ENCODE data around the gene PITX1. TPM values are rescaled to one million over a fixed set of nuclear protein-coding genes. Genes with fewer than 3 reads are reported as not detected.

The PITX1 gene
- total RNA-seq, 2 experiments from 2014 or later: 56.3 to 76.4 TPM

GRCh38 chr5:135031813-135032694, 2.0 kb downstream of the PITX1 start:
- Histone ChIP-seq H3K9me3 (ENCODE audit: low read length) (no peaks in the 10 kb centered on the region), H3K4me1 (ENCODE audit: insufficient read depth, low read length, poor library complexity, severe bottlenecking) (peaks cover 42% of the 10 kb centered on the region), H3K36me3 (ENCODE audit: insufficient read depth, low read length) (peaks cover 54% of the 10 kb centered on the region), H2AFZ (ENCODE audit: low read length) (no peak overlapping the region), H4K20me1 (ENCODE audit: insufficient read depth, low read length) (peaks cover 16% of the 10 kb centered on the region; the same call in 1 of the 2 replicates), H3K27ac (ENCODE audit: low read depth, low read length, poor library complexity, severe bottlenecking) (peak overlapping the region; percentile 66), H3K9me2 (ENCODE audit: insufficient read depth, low read length) (no peaks in the 10 kb centered on the region), H3K79me2 (ENCODE audit: insufficient read depth, low read depth, low read length) (peaks cover 56% of the 10 kb centered on the region), H3K4me2 (ENCODE audit: low read length) (peak overlapping the region; percentile 98), H3K4me3 (ENCODE audit: low read depth, low read length, poor library complexity, severe bottlenecking) (peak overlapping the region; percentile 84)
- intact Hi-C loops (cut with micrococcal nuclease; ENCODE audit: unreplicated experiment): loop anchor here (2.0 to 10.0 kb wide), 5 partner anchors 125 to 2000 kb away; partner anchors contain the start of genes JADE2 and PCBD2
- ChIA-PET CTCF (ENCODE audit: unreplicated experiment) (interaction anchor here (1.7 kb wide), 1 partner anchor 159 kb away, joined by 8 read pairs; no protein-coding TSS in a partner anchor), POLR2A (interaction anchor here (0.7 to 3.1 kb wide), 11 partner anchors 9 to 185 kb away, joined by 3 to 19 read pairs (median 3); no protein-coding TSS in a partner anchor)
- TF ChIP-seq CTCF (conservative IDR thresholded peaks at IDR 0.05; ENCODE audit: low read length) (no peak), EZH2phosphoT487 (IDR thresholded peaks at IDR 0.05; ENCODE audit: borderline replicate concordance, low read depth, low read length) (no peak)
- no peak for DNase-seq (ENCODE audit: low spot score)
- no TSS peak for BruUV-seq (replicated peaks)

GRCh38 chr5:135030956-135031812, 2.8 kb downstream of the PITX1 start:
- Histone ChIP-seq H3K79me2 (ENCODE audit: insufficient read depth, low read depth, low read length) (peaks cover 56% of the 10 kb centered on the region), H4K20me1 (ENCODE audit: insufficient read depth, low read length) (peaks cover 16% of the 10 kb centered on the region; the same call in 1 of the 2 replicates), H2AFZ (ENCODE audit: low read length) (no peak overlapping the region), H3K4me2 (ENCODE audit: low read length) (peak overlapping the region; percentile 98), H3K4me1 (ENCODE audit: insufficient read depth, low read length, poor library complexity, severe bottlenecking) (peaks cover 42% of the 10 kb centered on the region), H3K4me3 (ENCODE audit: low read depth, low read length, poor library complexity, severe bottlenecking) (peak overlapping the region; percentile 84), H3K27ac (ENCODE audit: low read depth, low read length, poor library complexity, severe bottlenecking) (peak overlapping the region; percentile 66), H3K9me3 (ENCODE audit: low read length) (no peaks in the 10 kb centered on the region), H3K9me2 (ENCODE audit: insufficient read depth, low read length) (no peaks in the 10 kb centered on the region), H3K36me3 (ENCODE audit: insufficient read depth, low read length) (peaks cover 62% of the 10 kb centered on the region)
- intact Hi-C loops (cut with micrococcal nuclease; ENCODE audit: unreplicated experiment): loop anchor here (5.0 to 10.0 kb wide), 4 partner anchors 124 to 1999 kb away; partner anchors contain the start of genes JADE2 and PCBD2
- DNase-seq (ENCODE audit: low spot score): no peak
- CTCF ChIA-PET (ENCODE audit: unreplicated experiment): interaction anchor here (1.7 kb wide), 1 partner anchor 160 kb away, joined by 8 read pairs; no protein-coding TSS in a partner anchor
- BruUV-seq (replicated peaks): no TSS peak
- TF ChIP-seq CTCF (conservative IDR thresholded peaks at IDR 0.05; ENCODE audit: low read length): no peak
- POLR2A ChIA-PET: interaction anchor here (0.7 to 3.1 kb wide), 6 partner anchors 10 to 148 kb away, joined by 3 to 19 read pairs (median 4); no protein-coding TSS in a partner anchor
